ENCODE data around the gene ZMIZ2.

Gene ZMIZ2

GRCh38 chr7:44705434-44705833 lies 43.2 kb upstream of the ZMIZ2 start:
- Histone ChIP-seq H3K4me3 (ENCODE audit: low read depth, low read length) (no peak overlapping the region), H3K27ac (ENCODE audit: extremely low read depth, low read depth, low read length) (no peak overlapping the region), H3K9me3 (ENCODE audit: control insufficient read depth, insufficient read depth, low read depth, low read length) (no peaks in the 10 kb centered on the region), H3K36me3 (ENCODE audit: control insufficient read depth in 2 of 2, insufficient read depth in 1 of 2, low read length in 2 of 2) (peaks cover 0 to 12% of the 10 kb centered on the region in 2 experiments; a peak in 1 of 3 replicates), H3K4me1 (ENCODE audit: control insufficient read depth, insufficient read depth, low read length) (no peaks in the 10 kb centered on the region)
- no peak for TF ChIP-seq ZNF311 (tag by site-specific recombination; IDR thresholded peaks at IDR 0.05; ENCODE audit: borderline replicate concordance)
- no peak for TF ChIP-seq ATF2 (tag by site-specific recombination; IDR thresholded peaks at IDR 0.05; ENCODE audit: low read depth)
- no peak for TF ChIP-seq ZNF548 (tag by site-specific recombination; IDR thresholded peaks at IDR 0.05)
- TF ChIP-seq ZNF26 (tag by site-specific recombination; IDR thresholded peaks at IDR 0.05), result no peak
- no peak for TF ChIP-seq ZNF621 (tag by site-specific recombination; IDR thresholded peaks at IDR 0.05)
- TF ChIP-seq, protein P1, sequence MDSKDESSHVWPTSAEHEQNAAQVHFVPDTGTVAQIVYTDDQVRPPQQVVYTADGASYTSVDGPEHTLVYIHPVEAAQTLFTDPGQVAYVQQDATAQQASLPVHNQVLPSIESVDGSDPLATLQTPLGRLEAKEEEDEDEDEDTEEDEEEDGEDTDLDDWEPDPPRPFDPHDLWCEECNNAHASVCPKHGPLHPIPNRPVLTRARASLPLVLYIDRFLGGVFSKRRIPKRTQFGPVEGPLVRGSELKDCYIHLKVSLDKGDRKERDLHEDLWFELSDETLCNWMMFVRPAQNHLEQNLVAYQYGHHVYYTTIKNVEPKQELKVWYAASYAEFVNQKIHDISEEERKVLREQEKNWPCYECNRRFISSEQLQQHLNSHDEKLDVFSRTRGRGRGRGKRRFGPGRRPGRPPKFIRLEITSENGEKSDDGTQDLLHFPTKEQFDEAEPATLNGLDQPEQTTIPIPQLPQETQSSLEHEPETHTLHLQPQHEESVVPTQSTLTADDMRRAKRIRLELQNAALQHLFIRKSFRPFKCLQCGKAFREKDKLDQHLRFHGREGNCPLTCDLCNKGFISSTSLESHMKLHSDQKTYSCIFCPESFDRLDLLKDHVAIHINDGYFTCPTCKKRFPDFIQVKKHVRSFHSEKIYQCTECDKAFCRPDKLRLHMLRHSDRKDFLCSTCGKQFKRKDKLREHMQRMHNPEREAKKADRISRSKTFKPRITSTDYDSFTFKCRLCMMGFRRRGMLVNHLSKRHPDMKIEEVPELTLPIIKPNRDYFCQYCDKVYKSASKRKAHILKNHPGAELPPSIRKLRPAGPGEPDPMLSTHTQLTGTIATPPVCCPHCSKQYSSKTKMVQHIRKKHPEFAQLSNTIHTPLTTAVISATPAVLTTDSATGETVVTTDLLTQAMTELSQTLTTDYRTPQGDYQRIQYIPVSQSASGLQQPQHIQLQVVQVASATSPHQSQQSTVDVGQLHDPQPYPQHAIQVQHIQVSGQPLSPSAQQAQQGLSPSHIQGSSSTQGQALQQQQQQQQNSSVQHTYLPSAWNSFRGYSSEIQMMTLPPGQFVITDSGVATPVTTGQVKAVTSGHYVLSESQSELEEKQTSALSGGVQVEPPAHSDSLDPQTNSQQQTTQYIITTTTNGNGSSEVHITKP (tag by site-specific recombination; IDR thresholded peaks at IDR 0.05), result no peak
- TF ChIP-seq, protein P2, sequence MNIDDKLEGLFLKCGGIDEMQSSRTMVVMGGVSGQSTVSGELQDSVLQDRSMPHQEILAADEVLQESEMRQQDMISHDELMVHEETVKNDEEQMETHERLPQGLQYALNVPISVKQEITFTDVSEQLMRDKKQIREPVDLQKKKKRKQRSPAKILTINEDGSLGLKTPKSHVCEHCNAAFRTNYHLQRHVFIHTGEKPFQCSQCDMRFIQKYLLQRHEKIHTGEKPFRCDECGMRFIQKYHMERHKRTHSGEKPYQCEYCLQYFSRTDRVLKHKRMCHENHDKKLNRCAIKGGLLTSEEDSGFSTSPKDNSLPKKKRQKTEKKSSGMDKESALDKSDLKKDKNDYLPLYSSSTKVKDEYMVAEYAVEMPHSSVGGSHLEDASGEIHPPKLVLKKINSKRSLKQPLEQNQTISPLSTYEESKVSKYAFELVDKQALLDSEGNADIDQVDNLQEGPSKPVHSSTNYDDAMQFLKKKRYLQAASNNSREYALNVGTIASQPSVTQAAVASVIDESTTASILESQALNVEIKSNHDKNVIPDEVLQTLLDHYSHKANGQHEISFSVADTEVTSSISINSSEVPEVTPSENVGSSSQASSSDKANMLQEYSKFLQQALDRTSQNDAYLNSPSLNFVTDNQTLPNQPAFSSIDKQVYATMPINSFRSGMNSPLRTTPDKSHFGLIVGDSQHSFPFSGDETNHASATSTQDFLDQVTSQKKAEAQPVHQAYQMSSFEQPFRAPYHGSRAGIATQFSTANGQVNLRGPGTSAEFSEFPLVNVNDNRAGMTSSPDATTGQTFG (tag by site-specific recombination; IDR thresholded peaks at IDR 0.05; ENCODE audit: borderline replicate concordance), result no peak
- no peak for TF ChIP-seq ZNF248 (tag by site-specific recombination; IDR thresholded peaks at IDR 0.05)
- no peak for TF ChIP-seq AEBP2 (tag by site-specific recombination; IDR thresholded peaks at IDR 0.05; ENCODE audit: borderline replicate concordance)
- TF ChIP-seq PRDM6 (tag by site-specific recombination; IDR thresholded peaks at IDR 0.05), result no peak
- no peak for TF ChIP-seq GLIS1 (tag by site-specific recombination; IDR thresholded peaks at IDR 0.05)
- no peak for TF ChIP-seq ZNF292 (tag by site-specific recombination; IDR thresholded peaks at IDR 0.05; ENCODE audit: borderline replicate concordance, low read depth)
- no peak for TF ChIP-seq ZNF114 (tag by site-specific recombination; IDR thresholded peaks at IDR 0.05)
- TF ChIP-seq ZBTB17 (tag by site-specific recombination; IDR thresholded peaks at IDR 0.05), result no peak
- POLR2A ChIA-PET, result no interaction called here
- CTCF ChIA-PET, result interaction anchor here (0.7 kb wide), 1 partner anchor 406 kb away, joined by 3 read pairs; the partner anchor contains the start of gene TBRG4
